Stimulated activated CD4-positive, alpha-beta T cell treated with anti-CD3 and anti-CD28 coated beads, Interleukin-15, amount 100 ng/mL, for 1 hour (primary cell): ENCODE measurements around the gene SRP68.
"Not testable (repeated sequence)": the region's sequence is repeated elsewhere in the genome, so short reads cannot be mapped to it uniquely, and the experiment has no call there.

ENCODE experiments used
- DNase-seq, 2 donors: peaks; one replicate each; pipeline ENCODE4 v3.0.0-alpha.2; 2020; ENCODE audit warnings: low read depth in 1 of 2, low spot score in 1 of 2

SRP68 gene

GRCh38 chr17:76090517-76091129, 18.3 kb upstream of the SRP68 start:
- DNase-seq = no peak

DNA sequence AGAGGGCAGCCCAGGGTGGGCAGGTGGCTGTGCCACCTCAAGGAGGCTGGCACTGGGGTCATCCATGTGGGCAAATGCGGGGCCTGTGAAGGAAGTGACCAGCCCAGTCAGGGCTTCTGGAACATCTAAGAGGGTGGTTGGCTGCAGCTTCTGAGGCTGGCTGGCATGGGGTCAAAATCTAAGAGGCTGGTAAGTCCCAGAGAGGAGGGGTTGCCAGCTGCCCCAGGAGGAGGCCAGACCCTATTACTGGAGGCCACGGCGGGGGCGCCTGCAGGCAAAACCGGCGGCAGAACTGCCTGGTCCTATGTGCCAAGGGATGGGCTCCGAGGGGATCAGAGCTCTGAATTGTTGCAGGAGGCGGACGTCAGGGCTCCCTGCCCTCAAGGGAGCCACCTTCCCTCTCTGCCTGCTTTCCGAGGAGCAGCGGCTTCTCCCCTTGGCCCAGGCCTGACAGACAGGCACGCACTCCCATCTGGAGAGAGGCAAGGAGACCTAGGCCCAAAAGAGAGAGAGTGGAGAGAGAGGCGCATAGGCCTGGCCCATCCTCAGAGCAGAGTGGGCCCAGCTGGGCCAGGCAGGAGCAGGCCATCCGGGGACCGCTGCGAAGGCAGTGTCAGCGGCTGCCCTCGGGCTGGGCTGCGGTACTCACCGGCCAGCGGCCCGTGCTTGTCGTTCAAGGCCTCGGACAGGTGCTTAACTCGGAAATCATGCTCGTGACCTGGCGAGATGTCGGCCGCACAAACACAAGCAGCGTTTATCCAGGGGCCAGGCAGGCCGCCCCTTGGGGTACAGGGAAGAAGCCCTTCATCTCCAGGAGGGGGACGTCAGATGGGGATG, 17.6 kb upstream of the SRP68 start:
- no peak for DNase-seq

GRCh38 chr17:76088868-76089576, 16.7 kb upstream of the SRP68 start:
- DNase-seq = no peak

DNA sequence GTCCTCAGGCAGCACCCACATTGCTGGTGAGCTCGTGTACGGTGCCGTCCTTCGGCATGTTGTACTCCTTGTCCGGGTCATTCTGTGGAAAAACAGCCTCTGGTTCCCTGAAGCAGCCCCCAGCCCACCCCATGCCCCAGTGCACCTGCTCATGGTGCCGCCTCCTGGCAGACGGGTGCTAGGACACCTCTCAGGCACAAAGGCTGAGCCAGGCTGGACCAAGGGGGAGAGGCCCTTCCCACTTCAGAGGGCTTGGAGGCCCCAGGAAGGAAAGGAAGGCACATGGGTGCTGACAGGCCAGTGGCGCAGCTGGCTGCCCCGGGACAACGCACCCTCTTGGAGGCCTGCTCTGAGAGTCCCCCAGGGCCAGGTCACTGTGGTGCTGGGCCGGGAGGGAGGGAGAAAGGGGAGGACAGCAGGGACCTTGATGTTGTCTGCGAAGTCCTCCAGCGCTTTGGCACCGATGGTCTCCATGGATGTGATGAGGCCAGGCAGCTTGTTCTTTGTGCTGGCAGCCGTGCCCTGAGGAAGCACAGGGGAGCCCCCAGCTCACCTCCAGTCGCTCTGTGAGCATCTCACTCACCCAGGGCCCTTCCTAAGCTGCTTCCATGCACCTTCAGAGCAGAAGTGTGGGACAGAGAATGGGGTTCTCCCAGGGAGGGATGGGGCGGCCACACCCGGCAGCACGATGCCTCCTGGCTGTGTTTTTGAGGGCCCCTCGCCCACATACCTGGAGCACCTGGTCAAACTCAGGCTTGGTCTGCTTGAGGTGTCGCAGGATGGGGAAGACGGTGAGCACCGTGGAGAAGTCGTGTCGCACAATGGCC, 15.9 kb upstream of the SRP68 start:
- DNase-seq = no peak

DNA sequence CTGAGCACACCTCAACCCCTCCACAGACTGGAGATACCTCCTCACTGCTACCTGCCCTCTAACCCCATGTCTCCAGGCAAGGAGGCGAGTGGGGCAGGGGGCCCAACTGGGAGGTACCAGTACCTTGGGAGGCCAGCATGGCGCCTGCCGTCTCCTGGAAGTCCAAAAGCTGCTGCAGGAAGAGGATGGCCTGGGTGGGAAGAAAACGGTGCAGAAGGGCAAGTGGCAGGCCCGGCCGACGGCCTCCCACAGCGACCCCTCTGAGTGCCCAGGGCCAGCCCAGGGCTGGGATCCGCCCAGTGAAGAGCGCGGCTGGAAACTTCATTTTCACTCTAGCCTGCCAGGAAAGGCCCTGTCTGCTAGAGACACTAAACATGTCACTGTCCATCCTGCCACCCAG, 15.2 kb upstream of the SRP68 start:
- no peak for DNase-seq

GRCh38 chr17:76086384-76086783, 14.1 kb upstream of the SRP68 start:
- DNase-seq = no peak

DNA sequence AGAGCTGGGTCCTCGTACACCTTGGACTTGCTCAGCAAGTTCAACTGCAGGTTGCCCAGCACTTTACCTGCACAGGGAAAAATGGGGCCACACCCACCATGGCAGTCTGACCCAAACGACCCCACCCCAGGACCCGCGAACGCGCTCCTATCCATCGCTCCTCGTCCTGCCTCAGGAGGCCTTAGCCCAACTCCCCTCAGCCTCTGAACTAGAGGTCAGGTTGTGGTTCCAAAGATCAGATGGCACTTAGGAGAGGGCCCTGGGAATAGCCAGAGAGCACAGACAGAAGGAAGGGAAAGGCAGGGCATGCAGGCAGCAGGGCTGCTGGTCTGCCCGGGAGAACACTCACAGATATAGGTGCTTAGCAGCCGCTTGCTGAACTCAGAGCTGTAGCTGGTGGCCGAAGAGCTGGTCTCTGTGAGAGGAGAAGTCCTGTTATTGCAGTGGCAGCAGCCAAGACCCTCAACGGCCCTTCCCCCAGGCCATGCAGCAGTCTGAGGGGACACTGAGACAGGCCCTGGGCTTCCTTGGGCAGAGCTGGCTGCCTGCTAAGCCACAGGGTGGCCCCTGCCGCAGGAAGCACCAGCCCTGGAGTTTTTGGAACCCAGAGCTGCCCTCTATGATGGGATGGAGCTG, 13.5 kb upstream of the SRP68 start:
- DNase-seq = no peak

- no peak for DNase-seq
Observed at GRCh38 chr17:76085066-76085730, 12.9 kb upstream of the SRP68 start.

DNA sequence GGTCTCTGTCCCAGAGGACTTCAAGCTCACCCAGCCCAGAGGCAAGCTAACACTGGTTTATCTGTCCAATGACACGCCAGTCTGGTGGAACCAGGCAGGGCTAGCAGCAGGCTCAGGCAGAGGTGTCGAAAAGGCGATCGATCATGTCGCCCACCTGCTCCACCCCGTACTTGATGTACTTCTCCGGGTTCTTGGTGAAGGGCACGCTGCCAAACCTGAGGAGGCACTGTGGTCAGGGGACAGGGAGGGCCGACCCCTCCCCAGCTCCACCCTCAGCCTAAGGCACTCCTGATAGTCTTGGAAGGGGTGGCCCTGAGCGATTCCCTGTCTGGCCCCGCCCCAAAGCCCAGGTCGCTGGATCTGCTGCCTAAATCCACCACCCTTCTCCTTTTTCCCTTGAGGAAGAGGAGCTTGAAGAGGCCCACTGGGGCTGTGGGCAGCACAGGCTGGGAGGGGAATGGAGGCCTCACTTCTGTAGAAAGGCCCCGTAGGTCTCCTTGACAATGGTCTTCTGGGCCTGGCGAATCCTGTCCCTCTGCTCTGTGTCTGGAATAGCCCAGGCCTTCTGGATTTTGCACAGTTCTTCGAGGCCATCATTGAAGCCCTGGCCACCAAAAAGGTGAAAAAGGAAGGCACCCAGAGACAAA, 11.3 kb upstream of the SRP68 start:
- no peak for DNase-seq

DNA sequence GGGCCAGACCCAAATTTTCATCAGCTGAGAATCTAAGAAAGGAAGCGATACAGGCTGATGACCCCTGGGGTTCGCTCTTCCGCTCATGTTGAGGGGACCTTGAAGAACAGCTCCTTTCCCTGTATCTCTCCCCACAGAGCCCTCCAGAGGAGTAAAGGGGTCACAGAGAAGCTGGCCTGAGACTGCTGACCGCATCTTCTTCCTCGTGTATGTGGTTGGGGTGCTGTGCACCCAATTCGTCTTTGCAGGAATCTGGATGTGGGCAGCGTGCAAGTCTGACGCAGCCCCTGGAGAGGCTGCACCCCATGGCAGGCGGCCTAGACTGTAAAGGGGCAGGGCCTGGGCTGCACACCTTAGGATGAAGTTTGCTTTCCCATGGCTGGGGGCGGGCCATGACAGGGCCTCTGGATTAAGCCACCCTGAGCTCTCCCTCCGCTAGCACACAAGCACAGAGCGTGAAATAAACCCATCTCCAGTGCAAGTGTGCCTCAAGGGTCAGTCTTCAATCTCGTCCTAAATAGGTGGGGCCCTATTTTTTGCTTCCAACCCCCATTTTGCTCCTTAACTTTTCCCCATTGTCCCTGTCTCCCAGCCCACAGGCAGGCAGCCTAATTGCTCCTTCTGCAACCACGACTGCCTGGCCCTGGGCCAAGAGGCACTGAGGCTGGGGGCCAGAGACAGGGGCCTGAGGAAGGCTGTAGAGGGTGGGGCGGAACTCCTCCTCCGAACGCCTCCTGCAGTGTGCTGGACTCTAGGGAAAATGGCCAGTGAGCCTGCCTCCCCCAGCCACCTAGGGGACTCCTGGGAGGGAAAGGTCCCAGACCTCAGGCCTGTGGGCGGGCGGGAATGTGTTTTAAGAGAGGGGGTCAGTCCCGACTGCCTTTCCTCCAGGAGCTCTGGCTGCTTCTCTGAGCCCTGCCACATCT, 10.3 kb upstream of the SRP68 start:
- no peak for DNase-seq

DNA sequence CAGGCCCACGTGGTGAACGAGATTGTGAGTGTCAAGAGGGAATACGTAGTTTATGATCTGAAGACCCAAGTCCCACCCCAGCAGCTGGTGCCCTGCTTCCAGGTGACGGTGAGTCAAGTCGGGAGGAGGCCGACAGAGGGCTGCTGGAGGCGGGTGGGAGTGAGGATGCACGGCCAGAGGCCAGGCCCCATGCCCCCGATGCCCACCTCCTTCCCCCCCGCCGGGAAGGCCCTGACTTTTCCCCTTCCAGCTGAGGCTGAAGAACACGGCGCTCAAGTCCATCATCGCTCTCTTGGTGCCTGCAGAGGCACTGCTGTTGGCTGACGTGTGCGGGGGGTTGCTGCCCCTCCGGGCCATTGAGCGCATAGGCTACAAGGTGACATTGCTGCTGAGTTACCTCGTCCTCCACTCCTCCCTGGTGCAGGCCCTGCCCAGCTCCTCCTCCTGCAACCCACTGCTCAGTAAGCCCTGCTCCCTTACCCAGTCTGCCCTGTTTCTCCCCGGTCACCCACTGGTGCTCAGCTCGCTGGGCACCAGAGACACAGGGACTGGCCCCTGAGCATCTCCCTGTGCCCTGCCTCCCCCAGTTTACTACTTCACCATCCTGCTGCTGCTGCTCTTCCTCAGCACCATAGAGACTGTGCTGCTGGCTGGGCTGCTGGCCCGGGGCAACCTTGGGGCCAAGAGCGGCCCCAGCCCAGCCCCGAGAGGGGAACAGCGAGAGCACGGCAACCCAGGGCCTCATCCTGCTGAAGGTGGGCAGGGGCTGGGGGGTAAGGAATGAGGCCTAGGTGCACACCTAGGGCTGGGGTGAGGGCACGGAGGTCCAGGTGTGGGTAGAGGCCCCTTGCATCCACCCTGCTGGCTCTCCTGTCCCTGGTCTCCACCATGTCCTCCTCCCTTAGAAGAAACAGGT, 9.2 kb upstream of the SRP68 start:
- DNase-seq = no peak

DNA sequence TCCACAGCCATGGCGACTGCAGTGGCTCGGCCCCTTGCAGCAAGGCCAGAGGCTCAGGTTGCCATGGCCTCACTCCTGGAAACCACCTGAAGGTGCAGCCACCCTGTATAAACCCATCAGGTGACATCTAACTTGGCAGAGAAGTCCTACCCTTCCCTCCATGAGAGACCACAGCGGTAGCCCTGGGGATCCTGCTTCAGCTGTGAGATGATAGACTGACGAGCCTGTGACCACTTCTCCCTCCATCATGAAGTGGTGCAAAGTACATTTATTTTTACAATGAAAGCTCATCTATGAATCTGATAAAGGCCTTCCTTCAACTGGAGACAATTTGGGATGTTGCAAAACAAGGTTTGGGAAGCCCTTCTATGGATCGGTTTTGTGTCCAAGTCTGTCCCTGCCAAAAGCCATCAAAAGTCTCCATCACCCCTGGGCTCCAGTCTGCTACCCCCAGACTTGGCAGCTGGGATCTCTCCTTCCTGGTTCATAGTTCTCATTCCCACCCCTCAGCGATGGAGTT, 8.5 kb upstream of the SRP68 start:
- DNase-seq = no peak

GRCh38 chr17:76079956-76080767, 7.8 kb upstream of the SRP68 start:
- no peak for DNase-seq

GRCh38 chr17:76079535-76079955, 7.2 kb upstream of the SRP68 start:
- no peak for DNase-seq

DNA sequence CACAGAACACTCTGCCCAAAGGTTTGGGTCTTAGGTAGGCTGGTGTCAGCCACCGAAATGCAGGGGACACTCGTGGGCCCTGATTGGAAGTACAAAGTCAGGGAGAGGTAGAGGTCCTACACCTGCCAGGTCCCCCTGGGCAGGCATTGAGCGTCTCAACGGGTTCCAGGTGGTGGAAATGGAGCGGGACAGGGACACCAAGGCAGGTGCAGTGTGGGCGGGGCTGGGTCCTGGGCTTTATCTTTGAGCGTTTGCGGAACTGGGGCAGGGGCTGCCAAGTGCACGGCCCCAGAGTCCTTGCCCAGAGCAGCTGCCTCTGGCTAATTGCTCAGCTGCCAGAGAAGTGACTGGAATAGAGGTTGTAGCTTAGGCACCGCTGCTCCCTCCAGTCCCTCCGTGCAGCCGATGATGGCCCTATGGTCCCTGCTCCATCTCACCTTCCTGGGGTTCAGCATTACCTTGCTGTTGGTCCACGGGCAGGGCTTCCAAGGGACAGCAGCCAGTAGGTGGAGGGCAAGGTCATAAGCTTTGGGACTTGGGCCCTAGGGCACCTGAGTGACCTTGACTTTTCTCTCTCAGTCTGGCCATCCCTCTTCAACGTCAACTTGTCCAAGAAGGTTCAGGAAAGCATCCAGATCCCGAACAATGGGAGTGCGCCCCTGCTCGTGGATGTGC, 6.7 kb upstream of the SRP68 start, which contains the start of gene ZACN:
Gene ZACN (plus strand): TSS at position 323 of the 675 bp plus-strand sequence. CDS start 83 bp downstream, at position 406.
- DNase-seq = no peak

DNA sequence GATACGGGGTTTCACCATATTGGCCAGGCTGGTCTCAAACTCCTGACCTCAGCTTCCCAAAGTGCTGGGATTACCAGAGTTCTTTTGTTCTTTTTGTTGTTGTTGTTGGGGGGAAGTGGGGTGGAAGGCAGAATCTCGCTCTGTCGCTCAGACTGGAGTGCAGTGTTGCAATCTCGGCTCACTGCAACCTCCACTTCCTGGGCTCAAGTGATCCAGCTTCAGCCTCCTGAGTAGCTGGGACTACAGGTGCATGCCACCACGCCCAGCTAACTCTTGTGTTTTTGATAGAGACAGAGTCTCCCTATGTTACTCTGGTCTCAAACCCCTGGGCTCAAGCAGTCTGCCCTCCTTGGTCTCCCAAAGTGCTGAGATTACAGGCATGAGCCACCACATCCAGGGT, 6.1 kb upstream of the SRP68 start:
- not testable (repeated sequence) for DNase-seq
